Measurements from ENCODE around the gene NEU1. TPM values are rescaled to one million over a fixed set of nuclear protein-coding genes. Genes with fewer than 3 reads are reported as not detected.
"Not testable (repeated sequence)": the region's sequence is repeated elsewhere in the genome, so short reads cannot be mapped to it uniquely, and the experiment has no call there.

NEU1 gene
- polyA plus RNA-seq, 1 experiment, result 39.0 TPM

DNA sequence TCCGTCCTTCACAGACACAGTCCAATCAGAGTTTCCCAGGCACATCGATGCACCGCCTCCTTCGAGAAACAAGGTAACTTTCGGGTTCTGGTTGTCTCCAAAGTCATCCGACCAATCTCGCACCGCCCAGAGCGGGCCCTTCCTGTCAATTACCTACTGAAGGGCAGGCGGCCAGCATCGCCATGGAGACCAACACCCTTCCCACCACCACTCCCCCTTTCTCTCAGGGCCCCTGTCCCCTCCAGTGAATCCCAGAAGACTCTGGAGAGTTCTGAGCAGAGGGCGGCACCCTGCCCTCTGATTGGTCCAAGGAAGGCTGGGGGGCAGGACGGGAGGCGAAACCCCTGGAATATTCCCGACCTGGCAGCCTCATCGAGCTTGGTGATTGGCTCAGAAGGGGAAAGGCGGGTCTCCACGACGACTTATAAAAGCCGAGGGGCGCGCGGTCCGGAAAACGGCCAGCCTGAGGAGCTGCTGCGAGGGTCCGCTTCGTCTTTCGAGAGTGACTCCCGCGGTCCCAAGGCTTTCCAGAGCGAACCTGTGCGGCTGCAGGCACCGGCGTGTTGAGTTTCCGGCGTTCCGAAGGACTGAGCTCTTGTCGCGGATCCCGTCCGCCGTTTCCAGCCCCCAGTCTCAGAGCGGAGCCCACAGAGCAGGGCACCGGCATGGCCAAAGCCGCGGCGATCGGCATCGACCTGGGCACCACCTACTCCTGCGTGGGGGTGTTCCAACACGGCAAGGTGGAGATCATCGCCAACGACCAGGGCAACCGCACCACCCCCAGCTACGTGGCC, 35.1 kb downstream of the NEU1 start, which contains the start of gene HSPA1B:
TSS of gene HSPA1B (plus strand) at position 453 of the 794 bp plus-strand sequence. CDS start at position 666, 213 bp downstream.
- H3K9me3 ChIP-seq (ENCODE audit: control insufficient read depth, insufficient read depth, low read length), result no peaks in the 10 kb centered on the region
- TF ChIP-seq, protein P1, sequence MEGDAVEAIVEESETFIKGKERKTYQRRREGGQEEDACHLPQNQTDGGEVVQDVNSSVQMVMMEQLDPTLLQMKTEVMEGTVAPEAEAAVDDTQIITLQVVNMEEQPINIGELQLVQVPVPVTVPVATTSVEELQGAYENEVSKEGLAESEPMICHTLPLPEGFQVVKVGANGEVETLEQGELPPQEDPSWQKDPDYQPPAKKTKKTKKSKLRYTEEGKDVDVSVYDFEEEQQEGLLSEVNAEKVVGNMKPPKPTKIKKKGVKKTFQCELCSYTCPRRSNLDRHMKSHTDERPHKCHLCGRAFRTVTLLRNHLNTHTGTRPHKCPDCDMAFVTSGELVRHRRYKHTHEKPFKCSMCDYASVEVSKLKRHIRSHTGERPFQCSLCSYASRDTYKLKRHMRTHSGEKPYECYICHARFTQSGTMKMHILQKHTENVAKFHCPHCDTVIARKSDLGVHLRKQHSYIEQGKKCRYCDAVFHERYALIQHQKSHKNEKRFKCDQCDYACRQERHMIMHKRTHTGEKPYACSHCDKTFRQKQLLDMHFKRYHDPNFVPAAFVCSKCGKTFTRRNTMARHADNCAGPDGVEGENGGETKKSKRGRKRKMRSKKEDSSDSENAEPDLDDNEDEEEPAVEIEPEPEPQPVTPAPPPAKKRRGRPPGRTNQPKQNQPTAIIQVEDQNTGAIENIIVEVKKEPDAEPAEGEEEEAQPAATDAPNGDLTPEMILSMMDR (IDR thresholded peaks at IDR 0.05; ENCODE audit: low read depth, low read length), result no peak
- no peaks in the 10 kb centered on the region for H3K27me3 ChIP-seq (ENCODE audit: control insufficient read depth, insufficient read depth, low read length)
- H3K27ac ChIP-seq (ENCODE audit: low read depth, low read length), result peak within 1 kb of the TSS; percentile 90
- peak within 1 kb of the TSS; percentile 79 for H3K4me3 ChIP-seq (ENCODE audit: low read depth, low read length)
- DNase-seq (ENCODE audit: low read depth, low spot score), result peak; percentile 99
- ChIA-PET CTCF (interaction anchor here (0.6 to 1.2 kb wide), 2 partner anchors 58 to 178 kb away, joined by 3 read pairs; no protein-coding TSS in a partner anchor), POLR2A (interaction anchor here (0.5 to 2.3 kb wide), 37 partner anchors 8 to 281 kb away, joined by 3 to 53 read pairs (median 4); partner anchors contain the start of genes ABHD16A, ATP6V1G2, BAG6 and C6orf47)

DNA sequence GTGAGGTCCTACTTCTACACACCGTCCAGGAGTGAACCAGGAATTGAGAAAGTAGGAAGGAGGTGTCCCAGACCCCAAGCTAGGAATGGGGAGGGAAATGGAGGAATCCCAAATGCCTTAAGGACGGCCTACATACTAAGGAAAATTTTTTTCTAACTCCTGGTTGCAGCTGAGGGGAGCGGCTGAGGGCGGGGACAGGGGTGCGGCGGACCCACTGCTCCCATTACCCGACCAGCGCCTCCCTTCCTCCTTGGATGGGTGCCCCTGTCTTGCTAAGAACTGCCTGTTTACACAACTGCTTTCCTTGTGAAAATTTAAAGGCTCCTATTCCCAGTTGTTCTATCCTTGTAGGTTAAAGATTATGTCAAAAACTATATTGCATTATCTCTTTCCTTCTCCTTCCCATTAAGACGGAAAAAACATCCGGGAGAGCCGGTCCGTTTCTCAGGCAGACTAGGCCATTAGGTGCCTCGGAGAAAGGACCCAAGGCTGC, 35.8 kb downstream of the NEU1 start:
- CTCF ChIA-PET, result interaction anchor here (1.2 kb wide), 1 partner anchor 57 kb away, joined by 3 read pairs; no protein-coding TSS in a partner anchor
- H3K9me3 ChIP-seq (ENCODE audit: control insufficient read depth, insufficient read depth, low read length), result no peaks in the 10 kb centered on the region
- POLR2A ChIA-PET, result interaction anchor here (0.5 to 2.3 kb wide), 37 partner anchors 8 to 281 kb away, joined by 3 to 53 read pairs (median 5); partner anchors contain the start of genes ABHD16A, ATP6V1G2, BAG6 and C6orf47
- H3K27ac ChIP-seq (ENCODE audit: low read depth, low read length), result peak overlapping the region; percentile 90
- H3K4me3 ChIP-seq (ENCODE audit: low read depth, low read length), result peak overlapping the region; percentile 55
- no peak for DNase-seq (ENCODE audit: low read depth, low spot score)
- TF ChIP-seq, protein P1 (IDR thresholded peaks at IDR 0.05; ENCODE audit: low read depth, low read length), result no peak
- no peaks in the 10 kb centered on the region for H3K27me3 ChIP-seq (ENCODE audit: control insufficient read depth, insufficient read depth, low read length)

DNA sequence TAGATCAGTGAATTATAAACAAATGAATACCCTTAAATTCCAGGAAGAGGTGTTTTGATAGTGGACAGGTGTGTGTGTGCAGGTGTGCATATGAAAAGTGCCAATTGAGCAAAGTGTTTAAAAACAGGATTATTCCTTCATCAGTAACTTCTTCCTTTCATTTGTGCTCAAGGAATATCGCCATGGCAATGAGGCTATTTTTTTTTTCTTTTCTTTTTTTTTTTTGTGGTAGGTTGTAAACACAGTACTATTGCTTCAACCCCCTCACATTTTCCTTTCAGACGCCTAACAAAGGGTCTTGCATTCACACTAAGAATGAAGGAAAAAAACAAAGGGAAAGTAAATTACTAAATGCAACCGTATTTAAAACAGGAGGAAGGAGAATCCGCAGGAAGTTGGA, 37.1 kb downstream of the NEU1 start:
- Histone ChIP-seq H3K27me3 (ENCODE audit: control insufficient read depth, insufficient read depth, low read length) (no peaks in the 10 kb centered on the region), H3K4me3 (ENCODE audit: low read depth, low read length) (no peak overlapping the region), H3K27ac (ENCODE audit: low read depth, low read length) (no peak overlapping the region), H3K9me3 (ENCODE audit: control insufficient read depth, insufficient read depth, low read length) (no peaks in the 10 kb centered on the region)
- TF ChIP-seq, protein P1 (IDR thresholded peaks at IDR 0.05; ENCODE audit: low read depth, low read length), result no peak
- DNase-seq (ENCODE audit: low read depth, low spot score), result no peak
- CTCF ChIA-PET, result interaction anchor here (0.6 kb wide), 1 partner anchor 145 kb away, joined by 3 read pairs; the partner anchor contains the start of gene LY6G5C
- POLR2A ChIA-PET, result no interaction called here

DNA sequence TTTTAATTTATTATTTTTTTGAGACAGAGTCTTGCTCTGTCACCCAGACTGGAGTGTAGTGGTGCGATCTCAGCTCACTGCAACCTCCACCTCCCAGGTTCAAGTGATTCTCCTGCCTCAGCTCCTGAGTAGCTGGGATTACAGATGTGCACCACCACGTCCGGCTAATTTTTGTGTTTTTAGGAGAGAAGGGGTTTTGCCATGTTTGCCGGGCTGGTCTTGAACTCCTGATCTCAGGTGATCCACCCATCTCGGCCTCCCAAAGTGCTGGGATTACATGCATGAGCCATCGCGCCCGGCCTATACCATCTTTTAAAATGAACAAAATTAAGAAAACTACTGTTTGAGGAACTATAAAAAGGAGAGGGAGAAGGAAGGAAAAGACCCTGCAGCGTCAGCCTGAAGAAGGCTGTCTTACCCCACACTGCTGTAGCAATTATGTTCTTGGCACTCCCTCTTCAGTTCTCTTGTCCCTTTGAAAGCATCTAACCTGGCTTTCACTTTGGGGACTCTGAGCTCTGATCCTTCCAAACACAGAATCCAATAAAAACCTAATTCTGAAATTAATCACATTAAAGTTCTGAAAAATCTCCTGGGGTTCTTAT, 38.9 kb downstream of the NEU1 start:
- not testable (repeated sequence) for DNase-seq (ENCODE audit: low read depth, low spot score); H3K9me3 ChIP-seq (ENCODE audit: control insufficient read depth, insufficient read depth, low read length); H3K4me3 ChIP-seq (ENCODE audit: low read depth, low read length); H3K27ac ChIP-seq (ENCODE audit: low read depth, low read length); H3K27me3 ChIP-seq (ENCODE audit: control insufficient read depth, insufficient read depth, low read length)
- POLR2A ChIA-PET, result interaction anchor here (1.7 kb wide), 1 partner anchor 17 kb away, joined by 7 read pairs; the partner anchor contains the start of gene LSM2
- CTCF ChIA-PET, result interaction anchor here (0.7 kb wide), 1 partner anchor 32 kb away, joined by 4 read pairs; no protein-coding TSS in a partner anchor

DNA sequence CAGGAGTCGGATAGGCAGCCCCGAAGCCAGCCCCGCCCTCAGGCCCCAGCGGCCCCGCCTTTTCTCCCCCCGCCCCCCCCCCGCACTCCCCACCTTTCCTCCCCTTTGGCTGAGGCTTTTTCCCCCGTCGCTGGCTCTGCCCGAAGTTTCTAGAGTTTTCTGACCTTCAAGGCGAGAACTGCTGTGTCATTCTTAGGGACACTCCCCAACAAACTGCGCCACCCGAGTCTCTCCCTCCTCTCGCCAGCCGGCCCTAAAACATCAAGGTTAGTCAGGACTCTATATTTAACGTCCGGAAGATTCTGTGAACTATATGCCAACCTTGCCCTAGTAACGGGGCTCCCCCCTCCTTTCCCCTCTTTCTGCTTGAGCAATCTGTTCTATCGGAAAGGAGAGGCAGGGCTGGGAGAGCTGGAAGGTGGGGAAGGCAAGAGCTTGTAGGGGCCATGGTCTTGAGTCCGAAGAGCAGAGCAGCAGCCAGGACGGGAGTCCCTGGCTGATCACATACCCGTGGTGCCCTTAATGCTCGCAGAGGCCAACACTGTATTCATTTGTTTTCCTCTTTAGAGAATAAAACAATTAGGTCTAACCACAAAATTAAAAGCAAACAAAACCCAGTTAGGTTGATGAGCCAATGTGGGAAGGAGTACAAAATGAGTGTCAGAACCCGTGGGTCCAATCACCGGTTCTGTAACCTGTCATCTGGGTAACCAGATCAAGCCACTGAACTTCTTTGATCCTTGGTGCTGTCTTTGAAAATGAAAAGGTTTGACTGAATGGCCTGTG, 40.4 kb downstream of the NEU1 start:
- TF ChIP-seq, protein P1 (IDR thresholded peaks at IDR 0.05; ENCODE audit: low read depth, low read length), result no peak
- ChIA-PET POLR2A (interaction anchor here (1.3 to 1.7 kb wide), 3 partner anchors 16 to 55 kb away, joined by 3 to 7 read pairs (median 7); partner anchors contain the start of genes LSM2 and VARS1), CTCF (interaction anchor here (0.5 kb wide), 1 partner anchor 87 kb away, joined by 5 read pairs; no protein-coding TSS in a partner anchor)
- DNase-seq (ENCODE audit: low read depth, low spot score), result no peak
- no peaks in the 10 kb centered on the region; the same call in 1 of the 2 replicates for H3K9me3 ChIP-seq (ENCODE audit: control insufficient read depth, insufficient read depth, low read length)
- peak overlapping the region; percentile 67 for H3K4me3 ChIP-seq (ENCODE audit: low read depth, low read length)
- H3K27ac ChIP-seq (ENCODE audit: low read depth, low read length), result peak overlapping the region; percentile 91
- H3K27me3 ChIP-seq (ENCODE audit: control insufficient read depth, insufficient read depth, low read length), result no peaks in the 10 kb centered on the region
